BE2C (cell line): ENCODE measurements around the gene BABAM2.
"Not testable (repeated sequence)": the region's sequence is repeated elsewhere in the genome, so short reads cannot be mapped to it uniquely, and the experiment has no call there.

Source experiments
- DNase-seq: peaks from one replicate; pipeline ENCODE4 v3.0.0-alpha.2; 2020
- H3K27me3 ChIP-seq: fragments of 250-450 bp; sonication (Bioruptor Pico); 2 replicates; pipeline ENCODE4 v1.5.1; 2020; ENCODE audit warnings: mild to moderate bottlenecking
- H3K36me3 ChIP-seq: fragments of 250-450 bp; sonication (Bioruptor Pico); 2 replicates; pipeline ENCODE4 v1.5.1; 2020; ENCODE audit warnings: mild to moderate bottlenecking
- H3K4me1 ChIP-seq: fragments of 250-450 bp; sonication (Bioruptor Pico); 2 replicates; pipeline ENCODE4 v1.5.1; 2020
- H3K4me3 ChIP-seq: 2 replicates; pipeline ENCODE4 v1.5.1; 2011; ENCODE audit warnings: low read depth, low read length
- H3K9me3 ChIP-seq: fragments of 250-450 bp; sonication (Bioruptor Pico); 2 replicates; pipeline ENCODE4 v1.5.1; 2020
- TF ChIP-seq, protein P1 (sequence below): IDR thresholded peaks from 2 replicates; pipeline ENCODE4 v1.5.1; 2012; ENCODE audit warnings: mild to moderate bottlenecking, low read depth, low read length

The BABAM2 gene

DNA sequence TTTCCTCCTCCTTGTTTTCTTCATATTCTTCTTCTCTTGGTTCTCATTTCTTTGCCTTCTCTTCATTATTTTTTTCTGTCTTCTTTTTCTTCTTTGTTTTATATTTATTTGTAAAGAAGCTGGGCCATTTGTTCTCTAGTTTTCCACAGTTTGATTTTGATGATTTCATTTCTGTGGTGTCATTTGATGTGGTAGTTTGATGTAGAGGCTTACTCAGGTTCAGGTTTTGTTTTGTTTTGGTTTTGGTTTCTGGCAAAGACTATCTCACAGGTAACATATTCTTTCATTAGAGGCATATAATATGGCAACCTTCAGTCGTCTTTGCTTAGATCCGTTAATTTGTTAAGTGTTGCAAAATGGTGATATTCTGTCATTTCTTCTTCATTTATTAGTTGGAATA is 75.3 kb downstream of the BABAM2 start:
- H3K27me3 ChIP-seq: no peaks in the 10 kb centered on the region
- no peak for DNase-seq
- H3K9me3 ChIP-seq: peaks cover 5% of the 10 kb centered on the region
- no peak overlapping the region for H3K4me3 ChIP-seq
- no peaks in the 10 kb centered on the region for H3K36me3 ChIP-seq
- TF ChIP-seq, protein P1, sequence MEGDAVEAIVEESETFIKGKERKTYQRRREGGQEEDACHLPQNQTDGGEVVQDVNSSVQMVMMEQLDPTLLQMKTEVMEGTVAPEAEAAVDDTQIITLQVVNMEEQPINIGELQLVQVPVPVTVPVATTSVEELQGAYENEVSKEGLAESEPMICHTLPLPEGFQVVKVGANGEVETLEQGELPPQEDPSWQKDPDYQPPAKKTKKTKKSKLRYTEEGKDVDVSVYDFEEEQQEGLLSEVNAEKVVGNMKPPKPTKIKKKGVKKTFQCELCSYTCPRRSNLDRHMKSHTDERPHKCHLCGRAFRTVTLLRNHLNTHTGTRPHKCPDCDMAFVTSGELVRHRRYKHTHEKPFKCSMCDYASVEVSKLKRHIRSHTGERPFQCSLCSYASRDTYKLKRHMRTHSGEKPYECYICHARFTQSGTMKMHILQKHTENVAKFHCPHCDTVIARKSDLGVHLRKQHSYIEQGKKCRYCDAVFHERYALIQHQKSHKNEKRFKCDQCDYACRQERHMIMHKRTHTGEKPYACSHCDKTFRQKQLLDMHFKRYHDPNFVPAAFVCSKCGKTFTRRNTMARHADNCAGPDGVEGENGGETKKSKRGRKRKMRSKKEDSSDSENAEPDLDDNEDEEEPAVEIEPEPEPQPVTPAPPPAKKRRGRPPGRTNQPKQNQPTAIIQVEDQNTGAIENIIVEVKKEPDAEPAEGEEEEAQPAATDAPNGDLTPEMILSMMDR: no peak
- H3K4me1 ChIP-seq: peaks cover 5% of the 10 kb centered on the region

DNA sequence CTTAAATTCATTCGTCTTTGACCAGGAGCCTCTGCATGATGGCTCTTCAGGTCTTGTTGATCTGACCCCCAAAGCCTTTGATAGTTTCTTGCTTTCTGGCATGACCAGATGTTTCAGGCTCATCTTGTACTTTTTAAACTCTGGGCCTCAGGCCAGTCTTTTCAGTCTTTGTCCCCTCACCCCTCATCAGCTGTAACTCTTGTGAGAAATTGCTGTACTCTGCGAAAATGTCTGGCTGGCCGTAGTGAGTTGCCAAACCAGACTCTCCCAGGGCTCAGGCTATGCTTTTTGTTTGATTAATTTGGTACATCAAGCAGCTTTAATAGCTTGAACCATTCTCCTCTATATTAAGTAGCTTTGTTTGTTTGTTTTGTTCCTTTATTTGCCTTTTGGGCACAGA is 75.9 kb downstream of the BABAM2 start:
- H3K27me3 ChIP-seq: no peaks in the 10 kb centered on the region
- TF ChIP-seq, protein P1: no peak
- H3K4me1 ChIP-seq: peaks cover 5% of the 10 kb centered on the region
- H3K4me3 ChIP-seq: no peak overlapping the region
- H3K36me3 ChIP-seq: no peaks in the 10 kb centered on the region
- H3K9me3 ChIP-seq: peaks cover 5% of the 10 kb centered on the region
- DNase-seq: peak; percentile 22

DNA sequence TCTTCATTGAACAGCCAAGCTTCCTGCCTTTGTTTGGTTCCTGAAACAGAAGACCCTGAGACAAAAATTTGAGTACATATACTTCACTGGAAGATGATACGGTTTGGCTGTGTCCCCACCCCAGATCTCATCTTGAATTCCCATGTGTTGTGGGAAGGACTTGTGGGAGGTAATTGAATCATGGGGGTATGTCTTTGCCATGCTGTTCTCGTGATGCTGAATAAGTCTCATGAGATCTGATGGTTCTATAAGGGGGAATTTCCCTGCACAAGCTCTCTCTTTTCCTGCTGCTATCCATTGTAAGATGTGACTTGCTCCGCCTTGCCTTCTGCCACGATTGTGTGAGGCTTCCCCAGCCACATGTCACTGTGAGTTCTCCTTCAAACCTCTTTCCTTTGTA is 76.5 kb downstream of the BABAM2 start:
- H3K4me1 ChIP-seq: peaks cover 5% of the 10 kb centered on the region
- TF ChIP-seq, protein P1: no peak
- DNase-seq: peak; percentile 8
- peaks cover 5% of the 10 kb centered on the region for H3K9me3 ChIP-seq
- H3K27me3 ChIP-seq: no peaks in the 10 kb centered on the region
- no peaks in the 10 kb centered on the region for H3K36me3 ChIP-seq
- H3K4me3 ChIP-seq: no peak overlapping the region

DNA sequence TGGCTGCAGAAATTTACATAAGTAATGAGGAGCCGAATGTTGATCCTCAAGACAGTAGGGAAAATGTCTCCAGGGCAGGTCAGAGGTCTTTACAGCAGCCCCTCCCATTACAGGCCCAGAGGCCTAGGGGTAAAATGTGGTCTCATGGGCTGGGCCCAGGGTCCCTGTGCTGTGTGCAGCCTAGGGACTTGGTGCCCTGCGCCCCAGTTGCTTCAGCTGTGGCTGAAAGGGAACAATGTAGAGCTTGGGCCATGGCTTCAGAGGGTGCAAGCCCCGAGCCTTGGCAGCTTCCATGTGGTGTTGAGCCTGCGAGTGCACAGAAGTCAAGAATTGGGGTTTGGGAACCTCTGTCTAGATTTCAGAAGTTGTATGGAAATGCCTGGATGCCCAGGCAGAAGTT is 77.5 kb downstream of the BABAM2 start:
- H3K4me3 ChIP-seq, H3K9me3 ChIP-seq, H3K4me1 ChIP-seq, H3K27me3 ChIP-seq, DNase-seq, H3K36me3 ChIP-seq: not testable (repeated sequence)

DNA sequence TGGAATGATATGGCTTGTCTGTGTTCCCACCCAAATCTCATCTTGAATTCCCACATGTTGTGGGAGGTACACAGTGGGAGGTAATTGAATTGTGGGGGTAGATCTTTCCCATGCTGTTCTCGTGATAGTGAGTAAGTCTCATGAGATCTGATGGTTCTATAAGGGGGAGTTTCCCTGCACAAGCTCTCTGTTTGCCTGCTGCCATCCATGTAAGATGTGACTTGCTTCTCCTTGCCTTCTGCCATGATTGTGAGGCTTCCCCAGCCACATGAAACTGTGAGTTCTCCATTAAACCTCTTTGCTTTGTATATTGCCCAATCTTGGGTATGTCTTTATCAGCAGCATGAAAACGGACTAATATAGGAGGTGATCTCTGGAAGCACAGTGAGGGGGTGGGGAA is 78.4 kb downstream of the BABAM2 start:
- H3K27me3 ChIP-seq, H3K36me3 ChIP-seq, DNase-seq: not testable (repeated sequence)

DNA sequence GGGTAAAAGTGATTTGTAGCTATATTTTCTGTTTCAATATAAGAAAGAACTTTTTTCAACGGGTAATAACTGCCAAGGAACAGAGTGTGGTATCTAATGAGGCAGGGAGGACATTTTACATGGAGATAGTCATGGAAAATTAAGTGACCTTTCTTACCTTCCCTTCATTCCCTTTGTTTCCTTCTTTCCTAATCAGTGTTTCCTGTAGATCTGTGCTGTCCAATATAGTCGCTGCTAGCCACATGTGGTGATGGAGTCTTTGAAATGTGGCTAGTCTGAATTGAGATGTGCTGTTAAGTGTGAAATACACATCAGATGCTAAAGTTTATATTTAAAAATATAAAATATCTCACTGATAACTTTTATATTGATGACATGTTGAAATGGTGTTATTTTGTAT is 81.8 kb downstream of the BABAM2 start:
- TF ChIP-seq, protein P1: no peak
- H3K4me3 ChIP-seq: no peak overlapping the region
- no peaks in the 10 kb centered on the region for H3K27me3 ChIP-seq
- H3K9me3 ChIP-seq: peaks cover 5% of the 10 kb centered on the region
- H3K4me1 ChIP-seq: peaks cover under 1% of the 10 kb centered on the region
- no peaks in the 10 kb centered on the region for H3K36me3 ChIP-seq
- DNase-seq: no peak

More for the DNA sequence above, 78.4 kb downstream of the BABAM2 start:
- not testable (repeated sequence) for H3K4me3 ChIP-seq, H3K4me1 ChIP-seq, H3K9me3 ChIP-seq

DNA sequence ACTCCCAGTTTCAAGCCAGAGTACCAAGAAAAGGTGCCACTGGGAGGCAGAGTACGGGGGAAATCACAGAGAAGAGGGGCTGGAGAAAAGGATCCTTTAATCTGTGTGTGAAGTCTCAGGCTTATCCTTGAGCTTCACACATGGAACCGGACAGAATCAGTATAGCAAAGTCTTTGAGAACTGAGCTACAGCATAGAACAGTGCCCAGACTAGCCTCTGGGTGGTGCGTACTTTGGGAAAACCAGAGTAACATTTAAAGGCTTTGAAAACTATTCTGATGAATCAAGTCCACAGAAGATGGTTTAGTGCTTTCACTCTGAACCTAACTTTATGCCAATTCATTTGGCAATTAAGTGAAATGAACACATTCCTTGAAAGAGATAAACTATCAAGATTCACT is 83.1 kb downstream of the BABAM2 start:
- no peaks in the 10 kb centered on the region for H3K4me1 ChIP-seq
- DNase-seq: no peak
- TF ChIP-seq, protein P1: peak; percentile 32
- no peaks in the 10 kb centered on the region for H3K36me3 ChIP-seq
- H3K9me3 ChIP-seq: peaks cover 3% of the 10 kb centered on the region; the same call in 1 of the 2 replicates
- no peaks in the 10 kb centered on the region for H3K27me3 ChIP-seq
- no peak overlapping the region for H3K4me3 ChIP-seq
